PC-3 (cell line): ENCODE measurements around the gene SLC8A2. TPM values are rescaled to one million over a fixed set of nuclear protein-coding genes. Genes with fewer than 3 reads are reported as not detected.

Experiments
- ATAC-seq: fragments of 200-7000 bp; cut with Tn5 transposase; 2 replicates; pipeline ENCODE4 v1.9.1; 2020; ENCODE audit warnings: mild to moderate bottlenecking, moderate library complexity
- BruUV-seq: library from RNA; stranded (reverse); fragments of 400-500 nt; replicated peaks from 2 replicates; lab custom pipeline; 2021; lab: Mats Ljungman, UMichigan
- CTCF ChIA-PET: fragments of 300-600 bp; sonication (Branson Sonifier 250); formaldehyde crosslinking; loops from one replicate; lab custom pipeline; 2022; ENCODE audit warnings: antibody characterized with exemption; lab: Charles Lee
- POLR2A ChIA-PET: fragments of 300-600 bp; sonication (Branson Sonifier 250); formaldehyde crosslinking; loops from one replicate; lab custom pipeline; 2022; ENCODE audit warnings: antibody characterized with exemption; ENCODE audit not compliant: unreplicated experiment; lab: Charles Lee
- DNase-seq: peaks from one replicate; pipeline ENCODE4 v3.0.0-alpha.2; 2015
- H2AFZ ChIP-seq: fragments of 300-600 bp; sonication (generic); 2 replicates; pipeline ENCODE4 v1.6.0; 2016; ENCODE audit warnings: antibody characterized with exemption, low read length
- H3F3A ChIP-seq: fragments of 300-600 bp; sonication (generic); one replicate; pipeline ENCODE4 v1.6.0; 2017; ENCODE audit warnings: antibody characterized with exemption, low read length, control low read depth, mild to moderate bottlenecking; ENCODE audit not compliant: unreplicated experiment
- H3K27ac ChIP-seq: fragments of 300-600 bp; sonication (generic); 2 replicates; pipeline ENCODE4 v1.5.1; 2016; ENCODE audit warnings: mild to moderate bottlenecking, low read length
- H3K27me3 ChIP-seq: fragments of 300-600 bp; sonication (generic); 2 replicates; pipeline ENCODE4 v1.6.1; 2016; ENCODE audit warnings: low read length, mixed read lengths
- H3K36me3 ChIP-seq: fragments of 300-600 bp; sonication (generic); 2 replicates; pipeline ENCODE4 v1.6.1; 2016; ENCODE audit warnings: low read depth, mixed run types, low read length, mixed read lengths
- H3K4me1 ChIP-seq: fragments of 300-600 bp; sonication (generic); 2 replicates; pipeline ENCODE4 v1.5.1; 2016; ENCODE audit warnings: low read length; ENCODE audit not compliant: insufficient read depth
- H3K4me2 ChIP-seq: fragments of 300-600 bp; sonication (generic); 2 replicates; pipeline ENCODE4 v1.6.0; 2016; ENCODE audit warnings: low read length
- H3K4me3 ChIP-seq: fragments of 300-600 bp; sonication (generic); 2 replicates; pipeline ENCODE4 v1.5.1; 2016; ENCODE audit warnings: mild to moderate bottlenecking, low read length, mixed read lengths
- H3K79me2 ChIP-seq: fragments of 300-600 bp; sonication (generic); 2 replicates; pipeline ENCODE4 v1.6.1; 2017; ENCODE audit warnings: low read length, mixed read lengths
- H3K9ac ChIP-seq: fragments of 300-600 bp; sonication (generic); 2 replicates; pipeline ENCODE4 v1.6.0; 2016; ENCODE audit warnings: mild to moderate bottlenecking, low read length
- H3K9me2 ChIP-seq: fragments of 300-600 bp; sonication (generic); replicated peaks from 2 replicates; pipeline ENCODE4 v1.6.1; 2016; ENCODE audit warnings: mixed run types, low read length, mixed read lengths
- H3K9me3 ChIP-seq: fragments of 300-600 bp; sonication (generic); 2 replicates; pipeline ENCODE4 v1.6.1; 2016; ENCODE audit warnings: low read length, mixed read lengths
- H4K20me1 ChIP-seq: fragments of 300-600 bp; sonication (generic); 2 replicates; pipeline ENCODE4 v1.6.1; 2016; ENCODE audit warnings: low read length, mixed read lengths
- EZH2 ChIP-seq: fragments of 300-600 bp; sonication (generic); IDR thresholded peaks from one replicate; pipeline ENCODE4 v1.6.1; 2017; ENCODE audit warnings: antibody characterized with exemption, mild to moderate bottlenecking, low read length; ENCODE audit not compliant: unreplicated experiment
- EZH2phosphoT487 ChIP-seq: fragments of 300-600 bp; sonication (generic); IDR thresholded peaks from 2 replicates; pipeline ENCODE4 v1.6.1; 2018; ENCODE audit warnings: mild to moderate bottlenecking, antibody characterized with exemption, low read length, borderline replicate concordance
- intact Hi-C: fragments of 100-400 bp; cut with micrococcal nuclease; formaldehyde crosslinking; loops from 2 replicates; pipeline ENCODE4 v1.9.0; 2023
- total RNA-seq: library from RNA; depleted of rRNA; stranded (reverse); fragments of >200 nt; gene quantifications from 2 replicates; pipeline ENCODE4 v1.2.3, GENCODE V29; 2014
- TF ChIP-seq, protein P1 (sequence below): fragments of 300-600 bp; sonication (generic); conservative IDR thresholded peaks from 2 replicates; pipeline ENCODE4 v1.5.1; 2017; ENCODE audit warnings: antibody characterized with exemption, low read depth, mild to moderate bottlenecking, low read length

The SLC8A2 gene
- total RNA-seq, 1 experiment from 2014 or later = 0.33 TPM

- peak within 1 kb of the TSS; percentile 86 for H3K9ac ChIP-seq
- ChIA-PET CTCF (interaction anchor here (0.5 to 1.1 kb wide), 2 partner anchors 31 to 74 kb away, joined by 3 to 7 read pairs; partner anchors contain the start of gene NAPA), POLR2A (interaction anchor here (0.6 to 0.7 kb wide), 2 partner anchors 177 to 385 kb away, joined by 3 to 4 read pairs; no protein-coding TSS in a partner anchor)
- TSS peak; percentile 78 for BruUV-seq
- H4K20me1 ChIP-seq = no peaks in the 10 kb centered on the region
- H3K9me3 ChIP-seq = no peaks in the 10 kb centered on the region
- H2AFZ ChIP-seq = peak within 1 kb of the TSS; percentile 87
- H3K36me3 ChIP-seq = no peaks in the 10 kb centered on the region
- peak within 1 kb of the TSS; percentile 89 for H3K4me3 ChIP-seq
- H3F3A ChIP-seq = no peaks in the 10 kb centered on the region
- H3K4me2 ChIP-seq = peak within 1 kb of the TSS; percentile 90
- H3K27me3 ChIP-seq = no peaks in the 10 kb centered on the region
- H3K79me2 ChIP-seq = no peaks in the 10 kb centered on the region
- DNase-seq = peak; percentile 80
- peak; percentile 80 for ATAC-seq
- no peaks in the 10 kb centered on the region for H3K9me2 ChIP-seq
- TF ChIP-seq, protein P1, sequence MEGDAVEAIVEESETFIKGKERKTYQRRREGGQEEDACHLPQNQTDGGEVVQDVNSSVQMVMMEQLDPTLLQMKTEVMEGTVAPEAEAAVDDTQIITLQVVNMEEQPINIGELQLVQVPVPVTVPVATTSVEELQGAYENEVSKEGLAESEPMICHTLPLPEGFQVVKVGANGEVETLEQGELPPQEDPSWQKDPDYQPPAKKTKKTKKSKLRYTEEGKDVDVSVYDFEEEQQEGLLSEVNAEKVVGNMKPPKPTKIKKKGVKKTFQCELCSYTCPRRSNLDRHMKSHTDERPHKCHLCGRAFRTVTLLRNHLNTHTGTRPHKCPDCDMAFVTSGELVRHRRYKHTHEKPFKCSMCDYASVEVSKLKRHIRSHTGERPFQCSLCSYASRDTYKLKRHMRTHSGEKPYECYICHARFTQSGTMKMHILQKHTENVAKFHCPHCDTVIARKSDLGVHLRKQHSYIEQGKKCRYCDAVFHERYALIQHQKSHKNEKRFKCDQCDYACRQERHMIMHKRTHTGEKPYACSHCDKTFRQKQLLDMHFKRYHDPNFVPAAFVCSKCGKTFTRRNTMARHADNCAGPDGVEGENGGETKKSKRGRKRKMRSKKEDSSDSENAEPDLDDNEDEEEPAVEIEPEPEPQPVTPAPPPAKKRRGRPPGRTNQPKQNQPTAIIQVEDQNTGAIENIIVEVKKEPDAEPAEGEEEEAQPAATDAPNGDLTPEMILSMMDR = peak; percentile 92
- no peak for TF ChIP-seq EZH2phosphoT487
- H3K27ac ChIP-seq = peak within 1 kb of the TSS; percentile 60
- intact Hi-C loops = no loop called here
- H3K4me1 ChIP-seq = no peaks in the 10 kb centered on the region
These were observed 12.4 kb upstream of the SLC8A2 start, which contains the start of gene KPTN for GRCh38 chr19:47483800-47484690. TSS of gene KPTN (minus strand) at chr19:47484219. CDS start at chr19:47484160, 59 bp downstream.

- intact Hi-C loops = no loop called here
- no peak for DNase-seq
- H4K20me1 ChIP-seq = no peaks in the 10 kb centered on the region
- no peaks in the 10 kb centered on the region for H3K4me1 ChIP-seq
- H3K9ac ChIP-seq = peak overlapping the region; percentile 86; the same call in 1 of the 2 replicates
- BruUV-seq = no TSS peak
- H3K9me2 ChIP-seq = no peaks in the 10 kb centered on the region
- H3K9me3 ChIP-seq = no peaks in the 10 kb centered on the region
- no peaks in the 10 kb centered on the region for H3F3A ChIP-seq
- peak overlapping the region; percentile 89 for H3K4me3 ChIP-seq
- no peaks in the 10 kb centered on the region for H3K36me3 ChIP-seq
- H3K4me2 ChIP-seq = peak overlapping the region; percentile 90; the same call in 1 of the 2 replicates
- ATAC-seq = no peak
- ChIA-PET CTCF (interaction anchor here (1.1 kb wide), 1 partner anchor 32 kb away, joined by 3 read pairs; the partner anchor contains the start of gene NAPA), POLR2A (interaction anchor here (0.6 to 0.7 kb wide), 2 partner anchors 177 to 385 kb away, joined by 3 to 4 read pairs; no protein-coding TSS in a partner anchor)
- TF ChIP-seq EZH2 (no peak), EZH2phosphoT487 (no peak)
- TF ChIP-seq, protein P1 = no peak
- H3K79me2 ChIP-seq = no peaks in the 10 kb centered on the region
- H2AFZ ChIP-seq = peak overlapping the region; percentile 87; the same call in 1 of the 2 replicates
- H3K27ac ChIP-seq = no peak overlapping the region
- no peaks in the 10 kb centered on the region for H3K27me3 ChIP-seq
These were observed 11.5 kb upstream of the SLC8A2 start for GRCh38 chr19:47483200-47483599.
